COR-L47 (cell line): ENCODE data around the gene LRRC8D.

Experiments
- DNase-seq: peaks from one replicate; lab custom pipeline; 2025; lab: John Stamatoyannopoulos, UW

The LRRC8D gene

GRCh38 chr1:89870998-89871397 is 50.2 kb downstream of the LRRC8D start:
- DNase-seq: no peak

- DNase-seq: no peak
Observed at GRCh38 chr1:89871768-89872473, 51.1 kb downstream of the LRRC8D start.

DNA sequence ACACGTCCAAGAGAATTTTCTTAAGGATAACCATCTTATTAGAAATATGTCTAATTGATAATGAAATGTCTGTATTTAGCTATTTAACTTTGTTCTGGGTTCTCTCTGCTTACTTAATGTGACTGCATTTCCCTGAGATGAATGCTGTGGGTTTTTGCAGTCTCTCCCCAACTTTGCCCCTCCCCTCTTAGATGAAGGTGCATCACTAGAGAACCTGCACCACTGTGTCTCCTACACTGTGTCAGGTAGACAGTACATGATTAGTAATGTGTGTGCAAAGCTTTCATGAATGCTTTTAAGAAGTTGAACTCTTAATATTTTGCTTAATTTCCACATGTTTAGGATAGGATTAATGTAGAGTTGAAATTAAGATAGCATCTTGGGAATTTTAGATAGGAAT is 51.7 kb downstream of the LRRC8D start:
- no peak for DNase-seq

- no peak for DNase-seq
Observed at GRCh38 chr1:89873288-89873687, 52.5 kb downstream of the LRRC8D start.

DNA sequence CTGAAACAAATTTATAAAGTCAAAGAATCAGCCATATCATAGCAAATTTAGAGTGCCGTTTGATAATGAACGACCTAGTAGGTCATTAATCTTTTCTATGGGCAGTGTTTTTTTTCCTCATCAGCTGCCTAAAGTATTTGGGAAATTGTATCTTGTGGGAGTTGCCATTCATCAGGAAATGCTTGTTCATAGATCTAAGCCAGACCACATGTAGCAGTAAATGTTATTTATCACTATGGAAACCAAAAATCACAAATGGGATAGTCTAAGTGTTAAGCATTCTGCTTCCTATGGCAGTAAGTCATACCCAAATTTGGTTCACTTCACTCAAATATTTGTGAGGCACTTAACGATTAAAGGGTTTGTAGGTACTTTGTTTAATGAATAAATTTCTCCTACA is 52.9 kb downstream of the LRRC8D start:
- DNase-seq: no peak

DNA sequence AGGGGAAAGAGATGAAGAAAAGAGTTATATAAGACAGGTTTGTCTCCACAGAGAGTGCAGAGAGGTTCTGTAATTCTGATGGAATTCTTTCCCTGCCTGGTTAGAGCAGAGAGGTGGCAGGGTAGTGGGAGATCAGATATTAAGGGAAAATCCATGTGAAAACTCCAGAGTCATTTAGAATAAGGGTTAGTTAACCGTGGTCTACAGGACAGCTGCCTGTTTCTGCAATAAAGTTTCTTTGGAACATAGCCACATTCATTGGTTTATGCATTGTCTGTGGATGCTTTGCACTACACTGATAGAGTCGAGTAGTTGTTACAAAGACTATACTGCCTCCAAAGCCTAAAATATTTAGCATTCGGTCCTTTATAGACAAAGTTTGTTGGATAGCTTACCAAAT is 55.6 kb downstream of the LRRC8D start:
- DNase-seq: no peak

GRCh38 chr1:89877756-89878155 is 56.9 kb downstream of the LRRC8D start:
- no peak for DNase-seq

- no peak for DNase-seq
Observed at GRCh38 chr1:89878256-89878655, 57.4 kb downstream of the LRRC8D start.

GRCh38 chr1:89880679-89881078 is 59.8 kb downstream of the LRRC8D start:
- DNase-seq: no peak

DNA sequence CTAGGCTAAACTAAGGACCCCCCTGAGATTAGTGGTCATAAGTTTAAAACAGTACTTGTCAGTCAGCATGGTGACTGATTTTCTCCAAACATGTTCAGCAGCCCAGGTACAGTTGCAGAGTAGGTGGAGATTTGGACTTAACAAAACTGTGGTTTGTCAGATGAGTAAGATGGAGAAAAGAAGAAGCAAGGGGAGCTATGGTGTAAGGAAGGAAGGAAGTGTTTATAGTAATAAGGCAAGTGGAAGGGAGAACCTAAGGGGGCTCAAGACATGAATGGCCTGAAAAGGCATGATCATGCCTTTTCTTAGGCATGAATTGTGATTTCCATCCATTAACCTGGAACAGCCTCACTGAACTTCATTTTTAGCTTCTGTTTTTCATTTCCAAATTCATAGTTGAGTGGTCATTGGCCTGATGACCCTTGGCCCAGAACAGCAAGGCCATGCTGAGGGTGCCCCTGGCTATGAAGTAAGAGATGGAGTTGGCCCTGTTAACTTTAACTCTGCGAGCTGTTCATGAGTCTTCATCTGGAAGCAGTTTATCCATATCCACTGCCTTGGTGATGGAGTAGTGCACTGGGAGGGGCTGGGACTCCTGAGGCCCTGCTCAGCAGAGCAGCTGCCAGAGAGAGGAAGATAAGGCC is 60.7 kb downstream of the LRRC8D start:
- DNase-seq: no peak

DNA sequence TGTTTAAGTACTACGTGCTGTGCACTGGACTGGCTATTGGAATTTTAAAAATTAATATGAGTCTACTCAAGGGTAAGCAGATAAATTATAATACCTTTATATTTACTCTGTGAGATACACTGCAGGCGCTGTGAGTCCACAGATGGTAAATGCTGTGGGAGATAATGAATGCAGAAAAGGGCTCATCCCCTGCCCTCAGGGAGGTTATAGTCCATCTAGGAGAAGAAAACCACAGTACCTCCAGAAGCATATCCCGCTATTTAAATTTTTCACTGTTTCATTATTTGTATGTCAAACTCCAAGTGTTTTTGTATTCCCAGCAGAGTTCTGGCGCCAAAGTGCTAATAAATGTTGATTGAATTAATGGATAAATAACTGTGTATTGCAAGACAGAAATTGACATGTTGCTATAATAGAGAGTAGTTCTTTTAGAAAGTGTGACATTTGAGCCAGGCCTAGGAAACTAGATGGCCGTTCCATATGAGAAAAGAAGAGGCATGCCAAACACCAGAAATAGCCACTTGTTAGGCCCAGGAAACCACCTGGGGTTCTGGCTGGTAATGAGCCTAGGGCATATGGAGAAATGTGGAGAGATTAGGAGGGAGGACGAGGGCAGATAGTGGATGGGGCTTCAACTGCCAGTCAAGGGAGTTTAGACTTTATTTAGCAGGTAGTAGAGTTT is 61.7 kb downstream of the LRRC8D start:
- DNase-seq: no peak

DNA sequence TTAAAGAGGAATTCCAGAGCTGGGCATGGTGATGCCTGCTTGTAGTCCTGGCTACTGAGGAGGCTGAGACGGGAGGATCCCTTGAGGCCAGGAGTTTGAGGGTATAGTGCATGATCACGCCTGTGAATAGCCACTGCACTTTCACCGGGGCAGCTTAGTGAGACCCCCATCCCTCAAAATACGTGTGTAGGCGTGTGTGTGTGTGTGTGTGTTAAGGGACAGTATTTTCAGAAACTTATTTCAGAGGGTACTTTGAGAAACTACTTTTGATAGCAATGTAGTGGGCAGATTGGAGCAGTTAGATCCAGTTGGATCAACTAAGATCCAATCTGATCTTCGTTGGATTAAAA is 62.2 kb downstream of the LRRC8D start:
- DNase-seq: no peak

- no peak for DNase-seq
Observed at GRCh38 chr1:89884718-89885596, 64.1 kb downstream of the LRRC8D start.

DNA sequence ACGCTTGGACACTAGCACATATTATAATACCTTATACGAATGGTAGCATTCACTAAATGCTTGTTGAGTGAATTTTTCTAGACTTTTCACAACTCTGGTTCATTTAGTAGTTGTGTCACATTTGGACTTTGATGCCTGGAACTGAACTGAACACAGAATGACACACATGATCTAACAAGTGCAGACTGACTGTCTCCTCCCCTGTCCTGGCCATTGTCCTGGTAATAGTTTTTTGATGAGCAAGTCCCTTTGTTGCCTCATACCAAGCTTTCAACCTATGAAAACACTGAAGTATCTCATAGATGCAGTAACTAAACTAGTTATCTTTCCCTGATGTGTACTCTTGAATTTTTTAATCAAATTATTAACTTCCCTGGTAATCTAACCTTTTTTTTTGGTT is 66.4 kb downstream of the LRRC8D start:
- no peak for DNase-seq

- DNase-seq: no peak
Observed at GRCh38 chr1:89887713-89888112, 66.9 kb downstream of the LRRC8D start.

DNA sequence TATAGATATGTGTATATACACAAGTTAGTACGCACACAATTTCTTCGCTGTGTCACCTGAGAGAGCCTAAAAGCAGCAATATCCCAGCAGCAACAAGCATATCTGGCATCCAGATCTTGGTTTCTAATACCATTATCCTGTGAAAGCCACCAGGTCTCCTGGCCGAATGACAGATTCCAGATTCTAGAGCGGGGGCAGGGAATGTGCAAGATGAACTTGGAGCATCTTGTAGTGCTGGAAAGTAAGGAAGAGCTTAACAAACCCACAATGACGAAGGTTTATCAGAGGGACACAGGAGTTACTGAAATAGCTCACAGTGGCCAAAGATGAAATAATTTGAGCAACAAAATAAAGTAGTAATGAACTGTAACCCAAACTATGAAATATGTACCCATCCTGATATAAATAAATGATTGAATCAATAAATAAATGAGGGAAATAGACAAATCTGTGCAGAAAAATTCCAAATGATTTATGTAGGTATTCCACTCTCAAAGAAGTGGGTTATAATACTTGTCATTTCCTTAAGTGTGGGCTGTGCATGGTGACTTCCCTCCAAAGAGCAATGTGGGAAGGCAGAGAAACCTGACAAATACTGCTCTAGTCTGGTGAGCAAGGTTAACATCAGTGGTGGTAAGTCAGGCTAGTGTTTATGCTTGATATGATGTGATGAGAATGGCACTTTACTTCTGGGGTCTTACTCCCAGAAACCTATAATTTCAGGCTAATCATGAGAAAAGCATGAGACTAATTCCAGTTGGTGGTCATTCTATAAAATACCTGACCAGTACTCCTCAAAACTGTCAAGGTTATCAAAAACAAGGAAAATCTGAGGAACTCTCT is 67.9 kb downstream of the LRRC8D start:
- DNase-seq: no peak

- DNase-seq: no peak
Observed at GRCh38 chr1:89889323-89889615, 68.4 kb downstream of the LRRC8D start.

DNA sequence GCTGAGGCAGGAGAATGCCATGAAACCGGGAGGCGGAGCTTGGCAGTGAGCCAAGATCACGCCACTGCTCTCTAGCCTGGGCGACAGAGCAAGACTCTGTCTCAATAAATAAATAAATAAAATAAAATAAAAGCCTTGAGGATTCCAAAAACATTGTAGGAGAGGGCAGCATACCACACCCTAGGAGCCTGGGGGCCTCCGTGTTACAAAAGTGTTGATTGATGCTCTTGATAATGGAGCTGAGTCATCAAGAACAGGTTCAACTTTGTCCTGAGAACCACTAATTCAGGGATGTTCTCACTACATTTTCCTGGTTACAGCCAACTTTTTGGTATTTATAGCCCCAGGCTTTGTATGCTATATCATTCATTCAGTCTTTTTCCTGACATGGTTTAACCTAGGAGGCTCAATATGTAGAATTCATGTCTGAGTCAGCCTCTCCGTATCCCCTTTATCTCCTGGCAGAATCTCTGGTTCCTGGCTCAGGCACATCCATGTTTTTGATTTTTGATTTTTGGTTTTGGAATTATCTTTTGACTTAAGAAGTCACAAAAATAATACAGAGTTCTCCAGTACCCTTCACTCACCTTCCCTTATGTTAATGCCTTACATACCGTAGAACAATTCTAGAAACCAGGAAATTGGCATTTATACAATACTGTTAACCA is 69.4 kb downstream of the LRRC8D start:
- no peak for DNase-seq

- DNase-seq: no peak
Observed at GRCh38 chr1:89892816-89893215, 72.0 kb downstream of the LRRC8D start.

DNA sequence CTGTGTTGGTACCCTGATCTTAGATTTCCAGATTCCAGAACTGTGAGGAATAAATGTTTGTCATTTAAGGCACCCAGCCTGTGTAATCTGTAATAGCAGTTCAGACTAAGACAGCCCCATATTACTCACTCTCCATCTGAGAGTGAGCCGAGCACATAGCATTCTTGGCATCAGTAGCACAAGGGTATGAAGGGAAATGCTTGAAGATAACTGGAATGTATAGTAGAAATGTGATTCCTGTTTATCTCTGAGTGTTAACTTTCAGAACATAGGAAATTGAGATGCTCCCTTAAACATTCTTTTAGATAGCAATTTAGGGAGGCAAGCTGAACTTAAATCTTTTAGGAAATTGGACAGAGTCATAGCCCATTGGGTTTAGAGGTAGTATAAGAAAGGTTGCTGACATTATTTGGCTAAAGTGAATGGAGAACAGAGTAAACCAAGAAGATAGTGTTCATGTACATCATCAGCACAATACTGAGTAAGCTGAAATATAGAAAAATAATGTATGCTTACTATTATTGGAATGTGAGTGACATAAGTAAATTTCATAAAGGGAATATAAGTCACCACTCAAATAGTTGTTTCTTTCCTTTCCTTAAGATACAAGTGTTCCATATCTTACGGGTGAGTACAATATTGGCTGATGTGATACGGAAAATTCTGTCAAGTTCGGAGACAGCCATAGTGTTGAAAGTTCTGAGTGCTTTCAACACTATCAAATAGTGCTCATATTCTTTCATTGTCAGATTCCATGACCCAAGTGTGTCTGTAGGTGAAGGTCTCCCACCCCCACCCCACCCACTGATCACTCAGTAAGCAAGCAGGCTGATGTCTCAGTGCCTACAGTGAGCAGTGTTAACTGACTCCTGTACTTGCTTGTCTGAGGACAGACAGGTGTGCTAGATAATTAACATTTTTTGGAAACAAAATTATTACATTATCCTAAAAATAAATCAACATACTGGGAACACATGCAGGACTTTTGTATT is 73.7 kb downstream of the LRRC8D start:
- DNase-seq: no peak
